ENCODE results near the gene CACNB1.

Gene CACNB1

DNA sequence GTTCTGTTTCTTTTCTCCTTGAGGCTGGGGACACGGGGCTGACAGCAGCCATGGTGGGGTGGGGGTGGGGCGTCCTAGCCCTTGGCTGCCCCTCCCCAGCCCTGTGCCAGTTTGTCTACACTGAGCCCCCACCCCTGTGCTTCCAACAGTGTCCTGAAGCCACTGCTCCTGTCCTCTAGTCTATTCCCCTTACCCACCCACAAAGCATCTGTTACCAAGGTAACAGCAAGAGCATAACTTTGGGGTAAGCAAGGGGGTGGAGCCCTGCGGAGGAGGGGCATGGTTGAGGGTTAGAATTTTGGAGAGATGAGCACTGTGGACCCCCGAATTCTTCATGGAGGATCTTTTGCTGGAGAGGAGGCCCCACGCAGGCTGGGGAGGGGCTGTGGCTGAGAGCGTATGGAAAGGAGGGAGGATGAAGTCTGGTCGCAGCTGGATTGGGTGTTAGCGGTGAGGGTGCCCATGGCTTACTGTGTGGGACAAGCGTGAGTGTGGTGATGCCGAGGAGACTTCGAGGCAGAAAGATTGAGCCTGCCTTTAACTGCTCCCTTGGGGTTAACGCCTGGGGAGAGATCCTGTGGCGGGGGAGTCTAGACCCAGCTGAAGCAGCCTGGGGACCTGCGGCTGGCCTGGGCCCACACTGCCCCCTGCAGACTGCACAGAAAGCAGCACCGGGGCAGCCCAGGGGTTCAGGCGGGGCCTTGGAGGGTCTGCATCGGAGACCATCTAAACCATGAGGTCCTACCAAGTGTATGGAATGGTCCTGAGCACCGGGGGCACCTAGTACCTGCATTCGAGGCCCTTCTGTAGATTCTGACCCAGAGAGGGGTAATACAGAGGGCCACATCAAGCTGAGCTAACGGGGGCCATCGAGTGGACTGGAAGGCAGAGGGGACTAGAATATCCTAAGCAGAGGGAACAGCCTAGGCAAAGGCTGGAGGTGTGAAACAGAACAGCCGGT is 34.4 kb upstream of the CACNB1 start:
- no peaks in the 10 kb centered on the region for H3K9me3 Mint-ChIP-seq
- no peaks in the 10 kb centered on the region for H3K36me3 Mint-ChIP-seq (ENCODE audit: low read depth)
- H3K27ac Mint-ChIP-seq = no peak overlapping the region
- peak; percentile 77 for ATAC-seq
- H3K27me3 Mint-ChIP-seq = peaks cover 22% of the 10 kb centered on the region
- peak; percentile 71 for DNase-seq
- H3K4me1 Mint-ChIP-seq = peaks cover 11% of the 10 kb centered on the region
- no peak overlapping the region for H3K4me3 Mint-ChIP-seq

DNA sequence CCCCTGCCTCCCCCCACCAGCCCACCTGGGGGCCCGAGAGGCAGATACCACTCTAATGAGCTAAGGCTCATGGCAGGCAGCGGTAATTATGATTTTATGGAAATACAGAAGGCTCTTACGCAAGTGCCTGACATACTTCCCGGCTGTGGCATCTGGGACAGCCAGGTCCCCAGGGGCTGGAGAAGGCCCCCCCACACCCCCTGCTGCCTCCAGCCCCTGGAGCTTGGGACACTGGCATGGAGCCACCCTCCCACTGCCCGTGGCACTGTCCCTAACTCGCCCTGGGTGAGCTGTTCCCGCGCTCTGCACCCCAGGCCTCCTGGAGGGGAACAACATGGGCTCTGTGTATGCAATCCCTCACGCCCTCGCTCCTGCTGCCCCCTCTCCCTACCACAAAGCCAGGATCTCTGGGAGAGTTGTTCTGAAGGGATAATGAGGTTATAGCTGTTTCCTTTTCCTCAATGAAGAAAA is 33.7 kb upstream of the CACNB1 start:
- peaks cover 28% of the 10 kb centered on the region for H3K27me3 Mint-ChIP-seq
- H3K4me3 Mint-ChIP-seq = no peak overlapping the region
- no peak overlapping the region for H3K27ac Mint-ChIP-seq
- H3K4me1 Mint-ChIP-seq = peaks cover 16% of the 10 kb centered on the region
- ATAC-seq = no peak
- no peak for DNase-seq
- no peaks in the 10 kb centered on the region for H3K9me3 Mint-ChIP-seq
- H3K36me3 Mint-ChIP-seq (ENCODE audit: low read depth) = no peaks in the 10 kb centered on the region

DNA sequence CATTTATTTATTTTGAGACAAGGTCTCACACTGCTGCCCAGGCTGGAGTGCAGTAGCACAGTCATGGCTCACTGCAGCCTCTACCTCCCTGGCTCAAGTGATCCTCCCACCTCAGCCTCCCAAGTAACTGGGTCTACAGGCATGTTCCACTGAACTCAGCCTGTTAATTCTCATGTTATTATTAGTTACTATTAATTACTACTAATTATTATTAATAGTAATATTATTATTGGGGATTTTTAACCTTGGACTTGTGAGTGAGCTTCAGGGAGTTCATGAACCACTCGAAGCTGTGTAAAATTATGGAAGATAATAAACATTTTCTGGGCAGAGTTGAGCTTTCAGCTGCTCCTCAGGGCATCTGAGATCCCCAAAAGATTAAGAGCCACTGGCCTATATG is 32.9 kb upstream of the CACNB1 start:
- no peak overlapping the region for H3K27ac Mint-ChIP-seq
- H3K27me3 Mint-ChIP-seq = peaks cover 32% of the 10 kb centered on the region
- H3K36me3 Mint-ChIP-seq (ENCODE audit: low read depth) = no peaks in the 10 kb centered on the region
- H3K9me3 Mint-ChIP-seq = no peaks in the 10 kb centered on the region
- DNase-seq (no peak), ATAC-seq (no peak)
- peaks cover 17% of the 10 kb centered on the region for H3K4me1 Mint-ChIP-seq
- no peak overlapping the region for H3K4me3 Mint-ChIP-seq

DNA sequence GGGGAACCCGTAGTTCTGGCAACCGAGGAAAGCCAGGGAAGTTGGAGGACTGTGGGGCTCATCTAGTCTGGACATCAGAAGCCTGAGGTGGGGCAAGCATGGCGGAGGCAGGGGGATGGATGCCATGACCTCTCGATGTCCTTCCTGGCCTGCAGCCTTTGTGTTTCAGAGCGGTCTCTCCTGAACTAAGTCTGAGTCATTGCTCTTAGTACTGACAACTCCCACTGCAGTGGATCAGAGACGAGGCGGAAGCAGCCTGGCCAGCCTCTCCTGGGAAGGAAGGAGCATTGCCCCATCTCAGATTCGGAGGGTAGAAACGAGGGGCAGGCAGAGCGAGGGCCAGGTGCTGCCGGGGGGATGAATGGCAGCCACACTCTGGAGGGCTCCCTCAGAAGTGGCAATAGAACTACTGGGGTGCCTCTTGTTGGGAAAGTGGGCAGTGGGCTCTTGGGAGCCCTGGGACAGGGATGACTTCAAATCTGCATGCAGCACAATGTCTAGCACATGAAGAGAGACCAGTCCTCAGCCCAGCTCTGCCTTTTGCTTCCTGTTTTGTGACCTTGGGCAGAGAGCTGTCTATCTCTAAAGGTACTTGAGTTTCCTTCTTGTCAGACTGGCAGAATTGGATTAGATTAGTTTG is 31.9 kb upstream of the CACNB1 start:
- Mint-ChIP-seq H3K9me3 (no peaks in the 10 kb centered on the region), H3K27me3 (peaks cover 35% of the 10 kb centered on the region), H3K4me1 (peaks cover 18% of the 10 kb centered on the region), H3K4me3 (no peak overlapping the region), H3K27ac (no peak overlapping the region), H3K36me3 (ENCODE audit: low read depth) (no peaks in the 10 kb centered on the region)
- DNase-seq = no peak
- ATAC-seq = no peak

DNA sequence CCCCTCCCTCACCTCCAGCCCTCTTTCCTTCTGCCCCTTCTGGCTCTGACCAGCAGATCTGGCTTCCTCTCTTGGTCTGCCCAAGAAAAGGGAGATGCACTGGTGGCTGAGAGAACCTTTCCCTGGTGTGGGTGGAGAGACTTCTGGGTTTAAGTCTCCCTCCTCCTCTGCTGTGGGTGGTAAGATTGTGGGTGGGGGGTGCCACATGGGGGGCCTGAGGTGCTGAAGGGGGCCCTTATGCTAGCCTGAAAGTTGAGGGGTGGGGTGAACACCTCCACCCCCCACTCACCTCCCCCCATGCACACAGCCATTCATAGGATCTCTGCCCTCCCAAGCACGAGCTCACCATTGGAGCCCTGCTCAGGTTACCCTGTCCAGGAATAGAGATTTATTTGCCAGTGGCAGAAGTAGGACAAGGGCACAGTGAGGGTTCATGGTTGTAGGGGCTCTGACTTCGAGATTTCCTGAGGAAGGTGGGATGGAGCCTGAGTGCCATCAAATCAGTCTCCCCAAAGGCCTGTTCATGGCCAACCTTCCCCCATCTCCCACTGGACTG is 30.0 kb upstream of the CACNB1 start:
- no peak for DNase-seq
- Mint-ChIP-seq H3K4me3 (no peak overlapping the region), H3K27me3 (peaks cover 44% of the 10 kb centered on the region), H3K9me3 (no peaks in the 10 kb centered on the region), H3K36me3 (ENCODE audit: low read depth) (no peaks in the 10 kb centered on the region), H3K4me1 (peaks cover 18% of the 10 kb centered on the region), H3K27ac (no peak overlapping the region)
- ATAC-seq = no peak

DNA sequence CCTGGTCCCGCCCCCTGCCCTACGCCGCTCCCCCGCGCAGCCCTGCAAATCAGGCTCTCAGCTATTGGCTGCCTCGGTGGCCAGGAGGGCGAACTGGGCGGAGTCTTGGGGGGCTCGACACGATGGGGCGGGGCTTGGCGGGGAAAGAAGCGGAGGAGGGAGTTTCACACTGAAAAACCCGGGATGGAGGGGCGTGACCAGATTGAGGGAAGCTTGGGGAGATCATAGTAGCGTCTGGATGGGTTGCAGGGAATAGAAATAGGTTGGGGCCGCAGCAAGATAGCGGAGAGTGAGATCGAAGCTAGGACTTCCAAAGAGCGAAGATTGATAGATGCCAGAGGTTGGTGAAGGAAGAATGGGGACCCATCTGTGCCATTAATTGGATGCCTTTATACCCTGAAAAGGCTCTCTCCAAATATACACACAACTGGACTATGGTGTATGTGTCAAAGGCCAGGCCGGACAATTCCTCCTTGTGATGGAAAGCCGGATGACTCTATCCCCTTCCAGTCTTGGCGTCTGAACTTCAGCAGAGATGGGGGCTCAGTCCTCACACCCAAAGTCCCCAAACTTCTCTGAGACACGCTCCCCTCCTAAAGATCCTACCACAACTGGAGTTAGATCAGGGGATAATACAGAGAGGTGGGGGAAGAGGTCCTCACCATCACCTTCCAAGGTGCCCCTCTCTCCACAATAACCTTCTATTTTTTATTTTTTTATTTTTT is 28.7 kb upstream of the CACNB1 start:
- peaks cover 10% of the 10 kb centered on the region for H3K4me1 Mint-ChIP-seq
- peaks cover 40% of the 10 kb centered on the region for H3K27me3 Mint-ChIP-seq
- no peak overlapping the region for H3K27ac Mint-ChIP-seq
- peak; percentile 82 for ATAC-seq
- H3K36me3 Mint-ChIP-seq (ENCODE audit: low read depth) = no peaks in the 10 kb centered on the region
- peak; percentile 79 for DNase-seq
- peak overlapping the region; percentile 75 for H3K4me3 Mint-ChIP-seq
- H3K9me3 Mint-ChIP-seq = no peaks in the 10 kb centered on the region

DNA sequence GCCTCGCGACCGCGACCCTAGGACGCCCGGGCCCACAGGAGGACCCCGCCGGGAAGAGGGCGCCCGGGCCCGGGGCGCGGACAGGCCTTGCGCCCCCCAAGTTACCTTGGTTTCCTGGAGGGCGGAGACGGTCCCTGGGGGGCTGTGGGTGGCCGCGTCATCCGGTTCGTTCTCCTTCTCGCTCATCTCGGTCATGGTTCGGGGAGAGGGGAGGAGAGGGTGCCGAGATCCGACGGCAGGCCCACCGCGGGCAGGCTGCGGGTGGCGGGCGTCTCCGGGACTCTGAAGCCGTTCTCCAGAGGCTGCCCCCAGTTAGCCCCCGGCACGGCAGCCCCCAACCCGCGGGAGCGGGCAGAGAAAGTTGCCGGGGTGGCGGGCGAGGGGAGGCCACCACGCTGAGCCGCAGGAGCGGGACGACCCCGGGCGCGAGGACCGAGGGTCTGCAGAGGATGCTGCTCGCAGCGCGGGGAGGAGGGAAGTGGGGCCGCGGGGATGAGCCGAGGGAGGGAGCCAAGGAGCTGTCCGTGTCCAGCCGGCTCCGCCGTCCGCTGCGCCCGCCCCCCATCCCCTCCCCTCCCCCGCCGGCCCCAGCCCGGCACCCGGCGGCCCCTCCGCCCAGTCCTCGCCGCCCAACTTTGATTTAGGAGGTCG is 28.0 kb upstream of the CACNB1 start, which contains the start of gene STAC2:
Gene STAC2, minus strand, starts transcription at position 638 of the 651 bp plus-strand sequence. Its CDS starts 443 bp downstream, at position 195.
- Mint-ChIP-seq H3K27me3 (peaks cover 40% of the 10 kb centered on the region), H3K27ac (no peak within 1 kb of the TSS), H3K36me3 (ENCODE audit: low read depth) (no peaks in the 10 kb centered on the region), H3K9me3 (no peaks in the 10 kb centered on the region), H3K4me1 (peaks cover 10% of the 10 kb centered on the region), H3K4me3 (peak within 1 kb of the TSS; percentile 75)
- ATAC-seq (peak; percentile 16), DNase-seq (no peak)

DNA sequence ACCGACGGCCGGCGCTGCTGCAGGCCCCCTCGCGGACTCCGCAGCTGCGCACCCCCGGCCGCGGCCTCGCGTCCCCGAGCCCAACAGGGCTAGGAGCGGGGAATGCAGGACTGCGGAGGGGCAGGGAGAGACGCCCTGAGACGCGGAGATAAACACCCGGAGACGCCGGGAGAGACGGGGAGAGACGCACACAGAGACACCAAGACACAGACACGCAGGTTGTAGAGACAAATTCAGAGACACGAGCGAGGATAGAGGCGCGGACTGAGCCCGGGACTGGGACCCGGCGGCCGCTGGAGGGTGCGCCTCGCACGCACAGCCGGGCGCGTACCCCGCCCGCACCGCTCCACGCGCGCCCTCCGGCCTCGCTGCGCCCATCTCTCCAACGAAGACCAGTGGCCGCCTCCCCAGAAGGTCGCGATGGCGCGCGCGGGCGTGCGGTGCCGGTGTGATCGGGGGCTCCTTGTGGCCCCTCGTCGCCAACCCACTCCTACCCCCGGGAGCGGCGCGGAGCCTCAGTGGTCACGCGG is 27.4 kb upstream of the CACNB1 start:
- H3K4me3 Mint-ChIP-seq = peak overlapping the region; percentile 59
- DNase-seq (no peak), ATAC-seq (no peak)
- peaks cover 40% of the 10 kb centered on the region for H3K27me3 Mint-ChIP-seq
- H3K4me1 Mint-ChIP-seq = peaks cover 10% of the 10 kb centered on the region
- no peak overlapping the region for H3K27ac Mint-ChIP-seq
- no peaks in the 10 kb centered on the region for H3K9me3 Mint-ChIP-seq
- no peaks in the 10 kb centered on the region for H3K36me3 Mint-ChIP-seq (ENCODE audit: low read depth)

DNA sequence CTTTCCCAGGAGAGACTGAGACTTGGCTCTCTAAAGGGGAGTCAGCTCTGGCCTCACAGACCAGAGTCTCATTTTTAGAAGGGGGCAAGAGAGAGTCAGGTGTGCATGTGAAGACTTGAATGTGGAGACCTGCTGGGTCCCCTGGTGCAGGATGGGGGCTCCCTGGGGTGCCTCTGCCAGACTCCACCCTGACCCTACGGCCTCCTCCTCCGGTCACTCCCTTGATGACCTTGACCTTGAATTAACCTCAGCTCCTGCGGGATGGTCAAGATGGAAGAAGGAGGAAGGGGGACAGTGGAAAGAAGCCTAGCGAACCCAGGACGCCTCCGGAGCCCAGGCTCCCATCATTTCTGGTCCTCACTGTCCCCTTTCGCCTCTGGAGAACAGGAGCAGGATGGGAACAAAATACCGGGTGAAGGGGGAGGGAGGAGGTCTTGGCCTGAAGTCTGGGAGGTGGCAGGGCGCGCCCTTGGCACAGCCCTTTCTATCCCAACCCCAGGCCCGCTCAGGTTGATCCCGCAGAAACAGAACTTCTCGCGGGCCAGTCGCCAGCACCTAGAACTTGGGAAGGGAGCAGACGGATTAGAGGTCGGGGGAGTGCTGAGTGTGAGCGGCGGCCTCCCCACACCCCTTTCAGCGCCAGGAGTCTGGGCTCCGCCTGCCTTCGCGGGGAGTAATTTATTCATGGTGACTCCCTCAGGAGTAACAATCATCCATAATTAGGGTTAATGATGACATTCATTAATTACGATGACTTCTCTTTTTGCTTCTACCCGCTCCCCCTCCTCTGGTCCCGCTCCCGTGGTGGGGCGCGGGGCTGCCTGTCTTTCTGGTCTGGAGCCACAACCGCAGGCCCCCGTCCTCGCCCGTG is 26.7 kb upstream of the CACNB1 start:
- Mint-ChIP-seq H3K27ac (no peak overlapping the region), H3K4me3 (no peak overlapping the region), H3K4me1 (peaks cover 10% of the 10 kb centered on the region), H3K27me3 (peaks cover 41% of the 10 kb centered on the region), H3K9me3 (no peaks in the 10 kb centered on the region), H3K36me3 (ENCODE audit: low read depth) (no peaks in the 10 kb centered on the region)
- DNase-seq = no peak
- no peak for ATAC-seq

DNA sequence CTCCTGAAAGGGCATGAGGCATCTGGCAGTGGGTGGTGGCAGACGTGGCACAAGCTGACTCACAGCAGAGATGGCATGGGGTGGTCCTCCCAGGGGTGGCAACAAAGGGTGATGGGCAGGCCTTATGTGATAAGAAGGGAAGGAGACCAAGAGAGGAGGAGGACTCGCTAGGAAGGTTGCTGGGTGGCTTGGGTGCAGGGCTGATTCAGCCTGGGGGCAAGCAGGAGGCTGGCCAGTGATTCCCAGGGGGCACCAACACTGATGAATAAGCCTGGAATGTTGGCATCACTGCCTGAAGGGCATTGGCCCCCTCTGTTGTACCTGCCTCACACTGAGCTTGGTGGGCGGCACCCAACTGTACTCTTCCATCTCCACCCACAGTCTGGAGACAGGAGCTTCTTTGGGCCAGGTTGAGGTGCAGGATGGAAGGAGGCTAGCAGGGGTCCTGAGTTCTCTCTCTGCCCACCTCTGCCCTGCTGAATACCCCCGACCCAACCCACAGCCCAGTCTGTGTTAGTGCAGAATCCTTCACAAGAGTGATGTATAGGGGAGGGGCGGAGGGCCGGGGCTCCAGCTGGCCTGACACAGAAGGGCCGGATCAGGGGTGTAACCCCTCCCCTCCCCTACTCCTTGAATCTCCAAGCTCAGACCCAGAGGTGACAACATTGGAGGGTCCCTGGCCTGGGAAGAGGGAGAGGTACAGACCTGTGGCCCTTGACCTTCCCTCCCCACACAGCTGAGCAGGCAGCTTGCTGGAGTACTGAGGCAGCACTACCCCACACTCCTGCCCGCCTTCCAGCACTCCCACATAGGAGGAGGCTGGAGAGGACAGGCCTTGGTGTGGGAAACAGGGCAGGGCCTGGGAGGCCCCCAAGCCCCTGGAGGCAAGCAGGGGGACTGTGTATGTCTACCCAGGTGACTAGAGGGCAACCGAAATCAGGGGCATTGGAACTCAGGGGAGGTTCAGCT is 25.7 kb upstream of the CACNB1 start:
- ATAC-seq (no peak), DNase-seq (no peak)
- H3K36me3 Mint-ChIP-seq (ENCODE audit: low read depth) = no peaks in the 10 kb centered on the region
- H3K4me3 Mint-ChIP-seq = no peak overlapping the region
- no peaks in the 10 kb centered on the region for H3K9me3 Mint-ChIP-seq
- H3K4me1 Mint-ChIP-seq = peaks cover 10% of the 10 kb centered on the region
- no peak overlapping the region for H3K27ac Mint-ChIP-seq
- H3K27me3 Mint-ChIP-seq = peaks cover 41% of the 10 kb centered on the region

DNA sequence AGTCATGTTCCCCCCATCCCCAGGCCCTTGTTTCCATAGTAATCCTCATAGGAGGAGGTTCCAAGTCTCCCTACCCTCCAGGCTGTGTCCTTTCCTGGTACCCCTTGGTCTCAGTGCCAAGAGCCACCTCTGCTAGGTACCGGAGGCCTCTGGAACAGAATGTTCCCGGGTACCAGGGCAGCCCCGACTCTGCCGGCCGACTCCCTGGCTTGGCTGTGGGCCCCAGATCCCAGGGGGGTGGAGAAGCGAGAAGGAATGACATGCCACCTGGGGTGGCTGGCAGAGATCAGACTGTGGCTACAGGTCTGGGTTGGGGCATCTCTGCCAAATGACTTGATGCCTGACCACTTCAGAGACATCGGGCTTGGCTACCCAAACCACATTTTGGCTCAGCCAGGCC is 24.7 kb upstream of the CACNB1 start:
- Mint-ChIP-seq H3K27ac (no peak overlapping the region), H3K9me3 (no peaks in the 10 kb centered on the region), H3K4me1 (peaks cover 10% of the 10 kb centered on the region), H3K27me3 (peaks cover 35% of the 10 kb centered on the region), H3K36me3 (ENCODE audit: low read depth) (no peaks in the 10 kb centered on the region), H3K4me3 (no peak overlapping the region)
- DNase-seq = no peak
- ATAC-seq = no peak

DNA sequence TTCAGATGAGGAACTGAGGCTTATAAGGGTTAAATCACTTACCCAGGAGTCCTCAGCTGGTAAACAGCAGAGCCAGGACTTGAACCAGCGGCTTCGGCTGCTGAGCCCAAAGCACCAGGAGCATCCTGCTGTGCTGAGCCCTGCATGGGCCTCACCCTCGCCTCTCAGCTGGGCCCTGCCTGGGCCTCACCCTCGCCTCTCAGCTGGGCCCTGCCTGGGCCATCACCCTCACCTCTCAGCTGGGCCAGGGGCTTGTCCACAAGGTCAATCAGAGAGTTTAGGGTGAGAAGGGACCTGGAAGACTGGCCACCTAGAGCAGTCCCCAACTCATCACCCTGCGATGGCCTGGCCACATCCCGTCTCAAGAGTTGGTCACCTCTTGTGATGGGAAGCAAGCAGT is 24.1 kb upstream of the CACNB1 start:
- DNase-seq (no peak), ATAC-seq (no peak)
- H3K36me3 Mint-ChIP-seq (ENCODE audit: low read depth) = no peaks in the 10 kb centered on the region
- peaks cover 35% of the 10 kb centered on the region for H3K27me3 Mint-ChIP-seq
- H3K9me3 Mint-ChIP-seq = no peaks in the 10 kb centered on the region
- peaks cover 8% of the 10 kb centered on the region for H3K4me1 Mint-ChIP-seq
- H3K27ac Mint-ChIP-seq = no peak overlapping the region
- no peak overlapping the region for H3K4me3 Mint-ChIP-seq

Data from activated naive CD8-positive, alpha-beta T cell treated with anti-CD3 and anti-CD28 coated beads, Interleukin-2, amount 50 U/mL, for 24 hours (primary cell).